Measurements from ENCODE around the gene PPIF. TPM values are rescaled to one million over a fixed set of nuclear protein-coding genes. Genes with fewer than 3 reads are reported as not detected.

PPIF gene
- total and polyA plus RNA-seq, 2 of the 4 experiments (the other 2 are of a cell fraction) = 29.2 to 130 TPM

- Histone ChIP-seq H2BK20ac (ENCODE audit: low read depth, low read length) (no peak overlapping the region), H3K23ac (ENCODE audit: low read depth, low read length) (no peak overlapping the region), H2AFZ (replicated peaks; ENCODE audit: low read length, poor library complexity) (no peak overlapping the region), H3K79me1 (ENCODE audit: low read depth in 1 of 2, low read length in 2 of 2) (peaks cover 13 to 46% of the 10 kb centered on the region in 2 experiments), H3K9ac (ENCODE audit: low read depth, low read length) (no peak overlapping the region), H4K5ac (ENCODE audit: low read depth, low read length) (no peak overlapping the region), H3K27me3 (ENCODE audit: control insufficient read depth, insufficient read depth, low read length) (no peaks in the 10 kb centered on the region), H3K4ac (ENCODE audit: low read depth, low read length) (no peak overlapping the region), H4K20me1 (ENCODE audit: insufficient read depth, low read length) (peaks cover 37% of the 10 kb centered on the region), H3K18ac (ENCODE audit: low read depth, low read length) (no peak overlapping the region), H3K27ac (ENCODE audit: insufficient read depth, low read length) (no peak overlapping the region), H3K9me1 (ENCODE audit: insufficient read depth, low read length) (peaks cover 6% of the 10 kb centered on the region), H3K14ac (replicated peaks; ENCODE audit: low read depth, low read length) (no peak overlapping the region), H4K8ac (ENCODE audit: low read depth in 2 of 2, low read length in 2 of 2) (no peak overlapping the region), H2AK5ac (ENCODE audit: low read depth, low read length) (no peak overlapping the region), H3K56ac (ENCODE audit: extremely low read depth, insufficient read depth, low read length) (no peak overlapping the region), H4K91ac (ENCODE audit: insufficient read depth, low read depth, low read length) (no peak overlapping the region), H3K4me3 (ENCODE audit: insufficient read depth, low read depth, low read length) (no peak overlapping the region), H2BK120ac (ENCODE audit: low read depth, low read length) (no peak overlapping the region), H2BK5ac (ENCODE audit: low read depth, low read length, poor library complexity, severe bottlenecking) (no peak overlapping the region), H3K36me3 (ENCODE audit: control insufficient read depth, insufficient read depth, low read length) (peaks cover 52% of the 10 kb centered on the region), H2BK15ac (ENCODE audit: low read depth, low read length) (no peak overlapping the region), H2AK9ac (replicated peaks; ENCODE audit: low read depth, low read length, poor library complexity) (no peak overlapping the region), H3K4me2 (ENCODE audit: low read depth, low read length) (no peak overlapping the region), H3K9me3 (ENCODE audit: control insufficient read depth, insufficient read depth, low read length) (no peaks in the 10 kb centered on the region), H3K4me1 (ENCODE audit: control insufficient read depth, insufficient read depth, low read length) (no peaks in the 10 kb centered on the region)
- intact Hi-C loops (cut with micrococcal nuclease) (no loop called here), dilution Hi-C loops (cut with HindIII; ENCODE audit: low sequenced_read_pairs, unreplicated experiment) (no loop called here), in situ Hi-C loops (cut with MboI; ENCODE audit: low sequenced_read_pairs) (no loop called here)
- TF ChIP-seq FOS (IDR thresholded peaks at IDR 0.05; ENCODE audit: low read depth, low read length) (no peak), MAZ (IDR thresholded peaks at IDR 0.05; ENCODE audit: borderline replicate concordance, low read depth, low read length) (no peak), POLR2A (IDR thresholded peaks at IDR 0.05; ENCODE audit: low read depth, low read length) (no peak; the same call in 1 of the 2 replicates), RAD21 (IDR thresholded peaks at IDR 0.05; ENCODE audit: low read length) (no peak)
- DNase-seq (no peak), ATAC-seq (ENCODE audit: low read depth) (no peak)
- CTCF ChIA-PET = no interaction called here
- no TSS peak for BruUV-seq (replicated peaks)
- 100% methylated on average over 1 of the region's 6 CpGs; no CpG with 5 or more reads in 1 of the 2 experiments for WGBS, 2 experiments (ENCODE audit: extremely low coverage in 2 of 2, insufficient read length in 1 of 2)
- POLR2A ChIA-PET (ENCODE audit: unreplicated experiment) = no interaction called here
Measured at GRCh38 chr10:79355420-79356017, 8.2 kb downstream of the PPIF start.
